ENCODE data around the gene ERVH48-1.

ERVH48-1 gene

DNA sequence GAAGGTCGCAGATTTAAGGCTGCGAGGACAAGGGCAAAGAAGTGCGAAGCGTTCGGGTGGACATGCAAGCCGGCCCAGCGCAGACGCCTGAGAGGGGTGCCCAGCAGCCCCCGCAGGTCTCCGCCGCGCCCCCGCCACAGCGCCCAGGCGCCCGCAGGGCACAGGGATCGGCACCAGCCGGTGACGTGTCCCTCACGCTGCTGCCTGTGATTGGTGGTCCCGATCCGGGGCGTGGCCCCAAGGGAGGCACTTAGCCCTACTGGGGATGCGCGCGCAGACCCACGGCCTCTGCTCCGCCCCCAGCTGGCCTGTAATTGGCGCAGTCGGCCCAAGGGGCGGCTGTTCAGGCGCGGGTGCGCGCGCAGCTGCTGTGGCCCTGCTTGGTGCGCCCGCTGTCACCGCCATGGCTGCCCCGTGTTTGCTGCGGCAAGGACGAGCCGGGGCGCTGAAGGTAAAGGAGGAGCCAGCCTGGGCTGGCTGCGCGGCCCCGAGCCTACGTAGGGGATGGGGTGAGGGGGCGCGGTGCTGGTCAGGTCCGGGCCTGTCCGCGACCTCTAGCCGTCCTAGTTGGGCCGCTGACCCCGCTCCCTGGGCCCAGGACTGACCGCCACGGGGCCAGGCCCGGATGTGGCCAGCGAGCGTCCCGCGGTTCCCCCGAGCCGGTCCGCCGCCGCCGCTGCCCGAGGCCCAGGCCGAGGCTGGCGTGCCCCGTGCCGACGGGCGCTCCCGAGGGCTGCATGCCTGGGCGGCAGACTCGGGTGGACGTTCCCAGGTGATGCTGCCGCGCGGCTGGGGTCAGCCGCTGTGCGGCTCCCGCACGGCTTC is 32.3 kb downstream of the ERVH48-1 start, which contains the start of gene NDUFV3:
Gene NDUFV3 (plus strand): TSS at position 379 of the 825 bp plus-strand sequence. CDS start 25 bp downstream, at position 404.
- Histone ChIP-seq H3K23ac (ENCODE audit: low read length) (peak within 1 kb of the TSS; percentile 85), H4K5ac (ENCODE audit: low read length) (no peak within 1 kb of the TSS), H3K9ac (ENCODE audit: low read length) (peak within 1 kb of the TSS; percentile 91), H3K4me2 (ENCODE audit: low read length) (peak within 1 kb of the TSS; percentile 78), H2AK5ac (ENCODE audit: low read length) (no peak within 1 kb of the TSS), H3K4ac (ENCODE audit: low read depth, low read length) (peak within 1 kb of the TSS; percentile 74), H2BK5ac (ENCODE audit: low read length) (peak within 1 kb of the TSS; percentile 2), H2BK15ac (replicated peaks; ENCODE audit: low read depth) (no peak within 1 kb of the TSS), H3K79me1 (ENCODE audit: low read length) (peaks cover 5% of the 10 kb centered on the region), H3K27me3 (ENCODE audit: insufficient read depth, low read length, poor library complexity) (no peaks in the 10 kb centered on the region), H3K18ac (ENCODE audit: low read length) (peak within 1 kb of the TSS; percentile 34), H4K8ac (ENCODE audit: low read depth, low read length) (no peak within 1 kb of the TSS), H3K79me2 (ENCODE audit: control insufficient read depth, insufficient read depth, low read length) (peaks cover 9% of the 10 kb centered on the region), H3K36me3 (ENCODE audit: control insufficient read depth, insufficient read depth, low read length) (no peaks in the 10 kb centered on the region), H2BK120ac (ENCODE audit: low read depth, low read length) (no peak within 1 kb of the TSS), H3K27ac (ENCODE audit: low read depth, low read length) (peak within 1 kb of the TSS; percentile 45), H3K4me1 (ENCODE audit: control insufficient read depth, low read depth, low read length) (no peaks in the 10 kb centered on the region), H3K4me3 (ENCODE audit: low read length) (peak within 1 kb of the TSS; percentile 84), H3K56ac (ENCODE audit: low read length) (peak within 1 kb of the TSS; percentile 98)
- peak; percentile 99 for DNase-seq
- WGBS (ENCODE audit: extremely low coverage, insufficient coverage, low lambda C conversion rate): no CpG with 5 or more reads among the region's 87 CpGs

DNA sequence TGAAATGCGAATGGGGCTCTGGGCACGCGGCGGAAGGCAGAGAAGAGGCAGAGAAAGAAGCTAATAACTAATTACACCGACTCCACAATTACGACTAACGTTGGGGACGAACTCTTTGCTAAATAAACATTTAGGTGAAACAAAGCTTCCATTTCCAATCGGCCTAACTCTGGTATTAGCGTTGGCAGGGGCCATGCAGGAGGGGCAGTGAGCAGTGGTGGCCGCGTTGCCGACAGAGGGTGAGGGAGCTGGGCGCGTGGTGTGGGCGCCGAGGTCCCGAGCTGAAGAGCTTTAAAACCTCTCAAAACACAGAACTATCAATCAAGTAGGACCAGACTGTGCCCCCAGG is 32.9 kb downstream of the ERVH48-1 start:
- H3K27ac ChIP-seq (ENCODE audit: low read depth, low read length): peak overlapping the region; percentile 45
- peaks cover 5% of the 10 kb centered on the region for H3K79me1 ChIP-seq (ENCODE audit: low read length)
- no peaks in the 10 kb centered on the region for H3K36me3 ChIP-seq (ENCODE audit: control insufficient read depth, insufficient read depth, low read length)
- no peaks in the 10 kb centered on the region for H3K4me1 ChIP-seq (ENCODE audit: control insufficient read depth, low read depth, low read length)
- H4K8ac ChIP-seq (ENCODE audit: low read depth, low read length): no peak overlapping the region
- H2AK5ac ChIP-seq (ENCODE audit: low read length): no peak overlapping the region
- DNase-seq: no peak
- peaks cover 9% of the 10 kb centered on the region for H3K79me2 ChIP-seq (ENCODE audit: control insufficient read depth, insufficient read depth, low read length)
- H3K56ac ChIP-seq (ENCODE audit: low read length): peak overlapping the region; percentile 88
- peak overlapping the region; percentile 25 for H3K4me3 ChIP-seq (ENCODE audit: low read length)
- H2BK15ac ChIP-seq (replicated peaks; ENCODE audit: low read depth): no peak overlapping the region
- H3K4me2 ChIP-seq (ENCODE audit: low read length): peak overlapping the region; percentile 66
- WGBS (ENCODE audit: extremely low coverage, insufficient coverage, low lambda C conversion rate): no CpG with 5 or more reads among the region's 18 CpGs
- H2BK5ac ChIP-seq (ENCODE audit: low read length): peak overlapping the region; percentile 2
- H3K18ac ChIP-seq (ENCODE audit: low read length): no peak overlapping the region
- peak overlapping the region; percentile 74 for H3K4ac ChIP-seq (ENCODE audit: low read depth, low read length)
- H3K27me3 ChIP-seq (ENCODE audit: insufficient read depth, low read length, poor library complexity): no peaks in the 10 kb centered on the region
- peak overlapping the region; percentile 78 for H3K9ac ChIP-seq (ENCODE audit: low read length)
- no peak overlapping the region for H4K5ac ChIP-seq (ENCODE audit: low read length)
- no peak overlapping the region for H3K23ac ChIP-seq (ENCODE audit: low read length)
- no peak overlapping the region for H2BK120ac ChIP-seq (ENCODE audit: low read depth, low read length)

DNA sequence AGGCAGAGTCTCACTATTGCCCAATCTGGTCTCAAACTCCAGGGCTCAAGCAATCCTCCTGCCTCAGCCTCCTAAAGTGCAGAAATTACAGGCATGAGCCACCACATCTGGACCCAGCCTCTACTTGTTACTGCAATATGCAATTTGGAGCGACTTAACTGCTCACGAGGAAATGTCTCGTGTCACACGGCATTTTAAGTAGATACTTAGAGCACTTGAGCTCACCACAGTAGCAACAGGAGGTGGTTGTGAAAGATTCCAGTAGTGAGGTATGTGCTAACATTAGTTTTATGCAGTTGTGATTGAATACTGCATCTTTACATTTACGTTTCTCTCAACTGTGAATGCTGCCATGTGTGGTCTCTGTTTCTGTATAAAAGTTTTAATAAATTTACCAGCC is 38.1 kb downstream of the ERVH48-1 start:
- Histone ChIP-seq H2BK5ac (ENCODE audit: low read length) (no peak overlapping the region), H3K9ac (ENCODE audit: low read length) (no peak overlapping the region), H3K27me3 (ENCODE audit: insufficient read depth, low read length, poor library complexity) (no peaks in the 10 kb centered on the region), H4K5ac (ENCODE audit: low read length) (no peak overlapping the region), H3K4me2 (ENCODE audit: low read length) (no peak overlapping the region), H3K4ac (ENCODE audit: low read depth, low read length) (no peak overlapping the region), H4K8ac (ENCODE audit: low read depth, low read length) (no peak overlapping the region), H2BK120ac (ENCODE audit: low read depth, low read length) (no peak overlapping the region), H3K4me3 (ENCODE audit: low read length) (no peak overlapping the region), H3K4me1 (ENCODE audit: control insufficient read depth, low read depth, low read length) (no peaks in the 10 kb centered on the region), H3K36me3 (ENCODE audit: control insufficient read depth, insufficient read depth, low read length) (no peaks in the 10 kb centered on the region), H3K79me2 (ENCODE audit: control insufficient read depth, insufficient read depth, low read length) (no peaks in the 10 kb centered on the region), H3K23ac (ENCODE audit: low read length) (no peak overlapping the region), H3K27ac (ENCODE audit: low read depth, low read length) (no peak overlapping the region), H2AK5ac (ENCODE audit: low read length) (no peak overlapping the region), H3K79me1 (ENCODE audit: low read length) (no peaks in the 10 kb centered on the region), H3K56ac (ENCODE audit: low read length) (no peak overlapping the region), H2BK15ac (replicated peaks; ENCODE audit: low read depth) (no peak overlapping the region), H3K18ac (ENCODE audit: low read length) (no peak overlapping the region)
- WGBS (ENCODE audit: extremely low coverage, insufficient coverage, low lambda C conversion rate): no CpG with 5 or more reads among the region's 5 CpGs
- DNase-seq: no peak

DNA sequence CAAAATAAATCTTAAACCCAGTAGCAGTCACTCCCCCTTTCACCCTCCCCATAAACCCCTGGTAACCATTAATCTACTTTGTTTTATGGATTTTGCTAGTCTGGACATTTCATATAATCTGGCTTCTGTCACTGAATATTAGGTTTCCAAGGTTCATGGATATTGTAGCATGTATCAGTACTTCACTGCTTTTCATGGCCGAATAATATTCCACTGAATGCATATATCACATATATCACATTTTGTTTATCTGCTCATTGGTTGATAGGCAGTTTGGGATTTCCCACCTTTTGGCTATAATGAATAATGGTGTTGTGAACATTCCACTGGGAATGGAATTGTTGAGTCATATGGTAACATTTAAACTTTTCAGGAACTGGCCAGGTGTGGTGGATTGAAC is 41.5 kb downstream of the ERVH48-1 start:
- Histone ChIP-seq H3K27ac (ENCODE audit: low read depth, low read length) (no peak overlapping the region), H3K36me3 (ENCODE audit: control insufficient read depth, insufficient read depth, low read length) (no peaks in the 10 kb centered on the region), H3K56ac (ENCODE audit: low read length) (no peak overlapping the region), H3K4me1 (ENCODE audit: control insufficient read depth, low read depth, low read length) (no peaks in the 10 kb centered on the region), H4K5ac (ENCODE audit: low read length) (no peak overlapping the region), H3K27me3 (ENCODE audit: insufficient read depth, low read length, poor library complexity) (no peaks in the 10 kb centered on the region), H4K8ac (ENCODE audit: low read depth, low read length) (no peak overlapping the region), H3K9ac (ENCODE audit: low read length) (no peak overlapping the region), H3K4me3 (ENCODE audit: low read length) (no peak overlapping the region), H3K18ac (ENCODE audit: low read length) (no peak overlapping the region), H2BK120ac (ENCODE audit: low read depth, low read length) (no peak overlapping the region), H3K4me2 (ENCODE audit: low read length) (no peak overlapping the region), H2AK5ac (ENCODE audit: low read length) (no peak overlapping the region), H3K4ac (ENCODE audit: low read depth, low read length) (no peak overlapping the region), H3K79me2 (ENCODE audit: control insufficient read depth, insufficient read depth, low read length) (no peaks in the 10 kb centered on the region), H2BK5ac (ENCODE audit: low read length) (no peak overlapping the region), H3K79me1 (ENCODE audit: low read length) (peaks cover 3% of the 10 kb centered on the region), H3K23ac (ENCODE audit: low read length) (no peak overlapping the region), H2BK15ac (replicated peaks; ENCODE audit: low read depth) (no peak overlapping the region)
- WGBS (ENCODE audit: extremely low coverage, insufficient coverage, low lambda C conversion rate): no CpG with 5 or more reads among the region's 1 CpG
- no peak for DNase-seq

DNA sequence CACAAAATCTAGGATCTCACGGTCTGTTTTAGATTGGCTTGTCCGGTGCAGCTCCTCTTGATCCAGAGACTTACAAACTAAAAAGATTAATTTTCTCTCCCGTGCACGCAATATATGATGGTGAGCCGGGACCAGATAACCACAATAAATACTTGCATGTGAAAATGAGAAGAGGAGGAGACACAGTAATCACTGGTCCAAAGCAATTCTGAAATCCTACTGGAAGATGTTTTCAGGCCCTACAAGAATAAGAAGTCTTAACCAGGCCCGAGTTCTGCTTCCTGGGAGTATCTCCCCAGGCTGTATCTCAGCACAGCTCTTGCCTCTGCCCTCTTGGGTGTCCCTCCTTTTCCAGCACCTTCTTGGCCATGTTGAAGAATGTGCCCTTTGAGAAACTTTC is 45.1 kb downstream of the ERVH48-1 start:
- no peak overlapping the region for H3K4ac ChIP-seq (ENCODE audit: low read depth, low read length)
- H2BK15ac ChIP-seq (replicated peaks; ENCODE audit: low read depth): no peak overlapping the region
- no CpG with 5 or more reads among the region's 6 CpGs for WGBS (ENCODE audit: extremely low coverage, insufficient coverage, low lambda C conversion rate)
- H4K8ac ChIP-seq (ENCODE audit: low read depth, low read length): no peak overlapping the region
- no peak overlapping the region for H2AK5ac ChIP-seq (ENCODE audit: low read length)
- peaks cover 3% of the 10 kb centered on the region for H3K79me1 ChIP-seq (ENCODE audit: low read length)
- H4K5ac ChIP-seq (ENCODE audit: low read length): no peak overlapping the region
- H3K4me1 ChIP-seq (ENCODE audit: control insufficient read depth, low read depth, low read length): no peaks in the 10 kb centered on the region
- H3K9ac ChIP-seq (ENCODE audit: low read length): peak overlapping the region; percentile 95
- peak overlapping the region; percentile 97 for H3K56ac ChIP-seq (ENCODE audit: low read length)
- no peak overlapping the region for H3K4me3 ChIP-seq (ENCODE audit: low read length)
- no peaks in the 10 kb centered on the region for H3K27me3 ChIP-seq (ENCODE audit: insufficient read depth, low read length, poor library complexity)
- H3K23ac ChIP-seq (ENCODE audit: low read length): no peak overlapping the region
- peaks cover 23% of the 10 kb centered on the region for H3K79me2 ChIP-seq (ENCODE audit: control insufficient read depth, insufficient read depth, low read length)
- H3K36me3 ChIP-seq (ENCODE audit: control insufficient read depth, insufficient read depth, low read length): peaks cover 2% of the 10 kb centered on the region
- no peak for DNase-seq
- no peak overlapping the region for H3K27ac ChIP-seq (ENCODE audit: low read depth, low read length)
- no peak overlapping the region for H3K18ac ChIP-seq (ENCODE audit: low read length)
- peak overlapping the region; percentile 94 for H3K4me2 ChIP-seq (ENCODE audit: low read length)
- H2BK120ac ChIP-seq (ENCODE audit: low read depth, low read length): no peak overlapping the region
- H2BK5ac ChIP-seq (ENCODE audit: low read length): no peak overlapping the region

Measured in mesendoderm (in vitro differentiated cells).